Activated B cell treated with CpG ODN at 0.5 μM for 24 hours (primary cell): ENCODE results near the gene LRRC4C. TPM values are rescaled to one million over a fixed set of nuclear protein-coding genes. Genes with fewer than 3 reads are reported as not detected.

ENCODE experiments used
- ATAC-seq: fragments of 200-7000 bp; cut with Tn5 transposase; one replicate; pipeline ENCODE4 v1.10.0; 2021; ENCODE audit warnings: low read depth, mild to moderate bottlenecking, moderate library complexity
- CTCF ChIA-PET: fragments of 350-600 bp; sonication (Branson Sonifier 250); formaldehyde crosslinking; loops from one replicate; lab custom pipeline; 2021; ENCODE audit warnings: antibody characterized with exemption; lab: Charles Lee
- POLR2A ChIA-PET: fragments of 350-600 bp; sonication (Branson Sonifier 250); formaldehyde crosslinking; loops from one replicate; lab custom pipeline; 2021; ENCODE audit warnings: antibody characterized with exemption; lab: Charles Lee
- DNase-seq: peaks from one replicate; pipeline ENCODE4 v3.0.0; 2022
- H3K27ac Mint-ChIP-seq: one replicate; pipeline ENCODE4 v1.8.0; 2020; ENCODE audit warnings: mixed read lengths
- H3K27me3 Mint-ChIP-seq: one replicate; pipeline ENCODE4 v1.8.0; 2021; ENCODE audit warnings: mixed read lengths
- H3K36me3 Mint-ChIP-seq: one replicate; pipeline ENCODE4 v1.8.0; 2021; ENCODE audit warnings: low read depth, mixed read lengths
- H3K4me1 Mint-ChIP-seq: one replicate; pipeline ENCODE4 v1.8.0; 2021; ENCODE audit warnings: mixed read lengths
- H3K4me3 Mint-ChIP-seq: one replicate; pipeline ENCODE4 v1.8.0; 2020; ENCODE audit warnings: mild to moderate bottlenecking, mixed read lengths
- H3K9me3 Mint-ChIP-seq: one replicate; pipeline ENCODE4 v1.8.0; 2020; ENCODE audit warnings: mixed read lengths
- CTCF ChIP-seq: fragments of 200-600 bp; IDR thresholded peaks from one replicate; pipeline ENCODE4 v1.8.0; 2022; ENCODE audit warnings: antibody characterized with exemption, mild to moderate bottlenecking
- intact Hi-C: fragments of 100-400 bp; cut with micrococcal nuclease; formaldehyde crosslinking; loops from one replicate; pipeline ENCODE4 v1.15.1; 2024
- total RNA-seq: library from RNA; stranded (reverse); gene quantifications from 2 replicates; pipeline ENCODE4 v1.2.3, GENCODE V29; 2022

LRRC4C gene
- total RNA-seq, 1 donor from 2014 or later = not detected

GRCh38 chr11:40986320-40986719 lies 473.1 kb downstream of the LRRC4C start:
- H3K27ac Mint-ChIP-seq = no peak overlapping the region
- H3K4me1 Mint-ChIP-seq = no peaks in the 10 kb centered on the region
- no peak overlapping the region for H3K4me3 Mint-ChIP-seq
- POLR2A ChIA-PET = no interaction called here
- H3K9me3 Mint-ChIP-seq = peaks cover 12% of the 10 kb centered on the region
- intact Hi-C loops = no loop called here
- ATAC-seq = no peak
- no peak for TF ChIP-seq CTCF
- no peak for DNase-seq
- H3K27me3 Mint-ChIP-seq = no peaks in the 10 kb centered on the region
- CTCF ChIA-PET = no interaction called here
- H3K36me3 Mint-ChIP-seq = no peaks in the 10 kb centered on the region

DNA sequence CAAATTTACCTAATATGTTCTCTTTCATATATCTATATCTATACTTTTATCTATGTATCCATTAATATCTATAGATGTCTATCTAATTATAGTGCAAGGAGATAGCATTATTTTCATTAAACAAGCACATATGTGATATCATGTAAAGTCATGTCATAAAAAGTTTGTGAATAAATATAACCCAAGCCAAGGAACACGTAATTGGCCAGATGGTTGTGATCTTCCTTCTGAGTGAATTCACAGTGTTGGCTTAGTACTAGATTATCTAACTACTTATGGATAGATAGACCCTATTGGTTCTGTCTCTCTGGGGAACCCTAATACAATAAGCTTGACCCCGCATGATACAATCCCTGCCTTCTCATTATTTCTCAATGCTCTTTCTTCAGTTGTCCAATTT lies 484.4 kb downstream of the LRRC4C start:
- intact Hi-C loops = no loop called here
- no peak for TF ChIP-seq CTCF
- no peaks in the 10 kb centered on the region for H3K36me3 Mint-ChIP-seq
- no peak overlapping the region for H3K27ac Mint-ChIP-seq
- H3K4me3 Mint-ChIP-seq = no peak overlapping the region
- no peaks in the 10 kb centered on the region for H3K27me3 Mint-ChIP-seq
- DNase-seq = no peak
- CTCF ChIA-PET = no interaction called here
- H3K4me1 Mint-ChIP-seq = no peaks in the 10 kb centered on the region
- peaks cover 11% of the 10 kb centered on the region for H3K9me3 Mint-ChIP-seq
- ATAC-seq = no peak
- POLR2A ChIA-PET = no interaction called here

GRCh38 chr11:40974186-40974795 lies 485.2 kb downstream of the LRRC4C start:
- no peak for TF ChIP-seq CTCF
- intact Hi-C loops = no loop called here
- H3K27me3 Mint-ChIP-seq = no peaks in the 10 kb centered on the region
- no peak for DNase-seq
- no peak overlapping the region for H3K4me3 Mint-ChIP-seq
- H3K4me1 Mint-ChIP-seq = no peaks in the 10 kb centered on the region
- ATAC-seq = no peak
- H3K27ac Mint-ChIP-seq = no peak overlapping the region
- no peaks in the 10 kb centered on the region for H3K36me3 Mint-ChIP-seq
- POLR2A ChIA-PET = no interaction called here
- H3K9me3 Mint-ChIP-seq = peaks cover 11% of the 10 kb centered on the region
- CTCF ChIA-PET = no interaction called here

DNA sequence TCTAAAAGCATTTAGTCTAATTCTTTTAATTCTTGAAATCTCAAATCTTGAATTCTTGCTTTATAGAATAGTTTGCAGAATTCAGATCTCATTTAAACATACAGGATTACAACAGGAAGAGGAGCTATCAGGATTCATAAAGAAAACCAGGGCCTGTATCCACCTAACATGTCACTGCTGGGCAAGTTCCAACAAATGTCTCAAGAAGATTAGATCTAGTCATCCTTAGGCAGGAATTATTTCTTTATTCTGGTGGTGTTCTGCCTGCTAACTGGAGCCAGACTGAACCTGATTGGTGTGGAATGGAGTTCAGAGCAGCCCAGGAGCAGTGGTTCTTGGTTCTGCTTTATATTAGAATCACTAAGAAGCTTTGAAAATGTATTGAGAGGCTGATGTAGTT lies 500.7 kb downstream of the LRRC4C start:
- ChIA-PET CTCF (no interaction called here), POLR2A (no interaction called here)
- TF ChIP-seq CTCF = no peak
- Mint-ChIP-seq H3K27ac (no peak overlapping the region), H3K9me3 (peaks cover 4% of the 10 kb centered on the region), H3K4me3 (no peak overlapping the region), H3K27me3 (no peaks in the 10 kb centered on the region), H3K4me1 (no peaks in the 10 kb centered on the region), H3K36me3 (no peaks in the 10 kb centered on the region)
- DNase-seq = no peak
- no peak for ATAC-seq
- intact Hi-C loops = no loop called here

DNA sequence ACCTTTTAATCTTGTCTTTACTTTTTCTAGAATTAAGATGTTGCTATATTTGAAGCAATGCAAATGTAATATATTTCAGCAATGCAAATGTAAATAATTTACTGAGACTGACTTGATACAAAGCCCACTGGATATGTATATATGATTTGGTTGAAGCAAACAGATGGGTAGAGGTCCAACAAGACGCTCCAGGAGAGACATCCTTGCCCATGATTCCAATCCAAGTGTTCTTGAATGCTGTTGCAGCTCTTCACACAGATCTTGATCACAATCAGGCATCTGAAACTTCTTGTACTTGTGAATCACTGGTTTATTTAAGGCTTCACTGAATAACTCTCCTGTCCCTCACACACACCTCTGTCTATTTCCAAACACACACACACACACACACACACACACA lies 507.0 kb downstream of the LRRC4C start:
- intact Hi-C loops = no loop called here
- H3K36me3 Mint-ChIP-seq = no peaks in the 10 kb centered on the region
- H3K27me3 Mint-ChIP-seq = no peaks in the 10 kb centered on the region
- no peak for TF ChIP-seq CTCF
- peaks cover 4% of the 10 kb centered on the region for H3K9me3 Mint-ChIP-seq
- ChIA-PET CTCF (no interaction called here), POLR2A (no interaction called here)
- H3K27ac Mint-ChIP-seq = no peak overlapping the region
- no peaks in the 10 kb centered on the region for H3K4me1 Mint-ChIP-seq
- ATAC-seq = no peak
- DNase-seq = no peak
- no peak overlapping the region for H3K4me3 Mint-ChIP-seq
